ELR (cell line): ENCODE measurements around the gene FOXP1.
"Not testable (repeated sequence)": the region's sequence is repeated elsewhere in the genome, so short reads cannot be mapped to it uniquely, and the experiment has no call there.

Experiments
- DNase-seq: peaks from one replicate; pipeline ENCODE4 v3.0.0-alpha.2; 2015; ENCODE audit warnings: low read depth

Gene FOXP1

DNA sequence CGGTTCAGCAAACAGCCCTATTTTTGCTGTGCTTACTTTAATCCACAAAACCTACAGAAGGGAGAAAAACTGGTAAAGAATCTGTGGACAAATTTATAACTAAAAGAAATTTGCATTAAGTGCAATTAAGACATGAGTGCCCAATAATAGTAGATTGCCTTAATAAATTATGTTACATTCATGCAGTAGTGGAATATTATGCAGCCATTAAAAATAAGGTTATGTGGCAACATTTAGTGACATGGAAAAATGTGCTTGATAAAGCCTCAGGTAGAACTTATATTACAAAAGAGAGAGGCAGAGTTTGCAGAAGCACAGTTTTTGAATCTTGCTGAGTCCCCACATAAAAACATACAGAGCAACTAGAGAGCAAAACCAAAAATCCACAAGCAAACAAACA is 253.0 kb downstream of the FOXP1 start:
- no peak for DNase-seq

DNA sequence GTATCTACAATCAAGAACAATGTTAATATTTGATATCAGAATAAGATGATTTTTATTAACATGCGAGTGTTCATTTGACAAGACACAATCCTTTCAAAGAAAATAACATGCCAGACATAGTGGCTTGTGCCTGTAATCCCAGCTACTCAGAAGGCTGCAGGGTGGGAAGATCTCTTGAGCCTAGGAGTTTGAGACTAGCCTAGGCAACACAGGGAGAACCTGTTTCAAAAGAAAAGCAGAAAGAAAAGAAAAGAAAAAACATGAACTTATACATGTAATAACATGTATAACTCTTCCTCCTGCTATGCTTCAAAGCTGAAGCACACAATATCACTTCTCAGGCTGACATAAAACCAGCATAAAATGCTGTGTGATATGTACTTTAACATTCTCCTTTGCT is 253.7 kb downstream of the FOXP1 start:
- DNase-seq, result no peak

DNA sequence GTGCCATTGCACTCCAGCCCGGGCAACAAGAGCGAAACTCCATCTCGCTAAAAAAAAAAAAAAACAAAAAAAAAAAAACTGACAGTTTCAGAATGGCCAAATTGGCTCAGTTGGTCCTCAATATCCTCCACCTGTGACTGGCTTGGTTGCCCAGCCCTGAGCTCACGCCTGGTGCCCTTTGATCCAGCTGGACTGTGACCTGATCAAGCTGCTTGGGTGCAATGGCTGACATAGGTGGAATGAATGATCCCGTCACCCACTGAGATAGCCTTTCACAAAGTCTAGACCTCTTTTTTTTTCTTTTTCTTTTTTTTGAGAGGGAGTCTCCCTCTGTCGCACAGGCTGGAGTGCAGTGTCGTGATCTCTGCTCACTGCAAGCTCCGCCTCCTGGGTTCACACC is 254.6 kb downstream of the FOXP1 start:
- DNase-seq, result no peak

DNA sequence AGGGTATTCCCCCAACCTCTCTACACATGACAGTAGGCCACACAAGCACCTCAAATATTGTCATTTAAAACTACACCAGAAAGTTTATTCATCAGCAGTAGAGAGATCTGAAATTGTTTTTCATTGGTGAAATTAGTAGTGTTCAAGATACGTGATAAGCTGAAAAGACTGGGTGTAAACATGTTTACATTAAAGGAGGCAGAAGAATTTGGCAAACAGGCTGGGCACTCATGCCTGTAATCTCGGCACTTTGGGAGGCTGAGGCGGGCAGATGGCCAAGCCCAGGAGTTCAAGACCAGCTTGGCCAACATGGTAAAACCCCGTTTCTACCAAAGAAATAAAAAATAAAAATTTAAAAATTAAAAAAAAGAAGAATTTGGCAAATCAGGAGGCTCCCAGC is 255.6 kb downstream of the FOXP1 start:
- no peak for DNase-seq

DNA sequence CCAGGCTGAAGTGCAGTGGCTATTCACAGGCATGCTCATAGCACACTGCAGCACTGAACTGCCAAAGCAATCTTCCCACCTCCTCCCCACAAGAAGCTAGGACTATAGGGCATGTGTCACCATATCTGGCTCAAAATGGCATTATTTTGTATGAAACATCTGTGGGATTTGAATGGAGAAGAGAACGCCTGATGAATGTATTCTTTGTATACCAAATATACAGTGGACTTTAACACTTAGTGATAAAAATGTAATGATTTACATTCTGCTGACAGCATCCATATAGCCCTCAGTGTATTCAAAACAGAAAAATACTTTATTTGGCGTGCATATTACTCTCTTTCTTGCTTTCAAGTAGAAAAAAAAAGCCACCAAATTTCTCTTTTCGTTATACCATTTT is 257.8 kb downstream of the FOXP1 start:
- DNase-seq, result no peak

DNA sequence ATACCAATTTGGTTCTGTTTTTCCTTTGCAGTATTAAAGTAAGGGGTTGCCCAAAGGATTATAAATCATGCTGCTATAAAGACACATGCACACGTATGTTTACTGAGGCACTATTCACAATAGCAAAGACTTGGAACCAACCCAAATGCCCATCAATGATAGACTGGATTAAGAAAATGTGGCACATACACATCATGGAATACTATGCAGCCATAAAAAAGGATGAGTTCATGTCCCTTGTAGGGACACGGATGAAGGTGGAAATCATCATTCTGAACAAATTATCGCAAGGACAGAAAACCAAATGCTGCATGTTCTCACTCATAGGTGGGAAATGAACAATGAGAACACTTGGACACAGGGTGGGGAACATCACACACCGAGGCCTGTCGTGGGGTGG is 259.3 kb downstream of the FOXP1 start:
- not testable (repeated sequence) for DNase-seq

DNA sequence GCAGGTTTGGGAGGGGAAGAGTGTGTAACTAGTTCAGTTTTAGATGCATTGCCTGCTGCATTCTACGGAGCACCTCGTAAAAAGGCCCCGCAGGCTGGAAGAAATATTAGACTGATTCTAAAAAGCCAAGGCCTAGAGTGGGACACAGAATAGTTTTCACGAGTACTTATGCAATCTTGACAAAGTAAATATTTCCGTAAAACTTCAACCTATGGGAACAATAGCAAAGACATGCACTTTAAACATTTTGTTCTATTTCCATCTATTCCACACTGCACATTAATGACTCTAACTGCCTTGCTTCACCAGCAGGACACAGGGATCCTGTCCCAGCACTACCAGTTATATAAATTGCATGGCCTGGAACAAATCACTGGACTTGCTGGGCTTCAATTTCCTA is 260.0 kb downstream of the FOXP1 start:
- no peak for DNase-seq

DNA sequence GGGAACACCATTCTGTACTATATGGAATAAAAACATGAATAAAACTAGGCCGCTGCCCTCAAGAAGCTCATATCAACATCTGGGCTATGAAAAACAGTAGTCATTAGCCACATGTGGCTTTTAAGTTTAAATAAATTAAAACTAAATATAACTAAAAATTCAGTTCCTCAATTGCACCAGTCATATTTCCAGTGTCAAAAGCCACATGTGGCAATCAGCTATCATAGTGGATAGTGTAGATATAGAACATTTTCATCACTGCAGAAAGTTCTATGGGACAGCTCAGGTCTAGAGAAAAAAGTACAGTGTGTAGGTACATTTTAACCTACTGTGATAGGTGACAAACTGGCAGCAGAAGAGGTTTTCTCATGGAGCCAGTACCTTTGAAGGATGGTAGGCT is 261.4 kb downstream of the FOXP1 start:
- DNase-seq, result no peak

DNA sequence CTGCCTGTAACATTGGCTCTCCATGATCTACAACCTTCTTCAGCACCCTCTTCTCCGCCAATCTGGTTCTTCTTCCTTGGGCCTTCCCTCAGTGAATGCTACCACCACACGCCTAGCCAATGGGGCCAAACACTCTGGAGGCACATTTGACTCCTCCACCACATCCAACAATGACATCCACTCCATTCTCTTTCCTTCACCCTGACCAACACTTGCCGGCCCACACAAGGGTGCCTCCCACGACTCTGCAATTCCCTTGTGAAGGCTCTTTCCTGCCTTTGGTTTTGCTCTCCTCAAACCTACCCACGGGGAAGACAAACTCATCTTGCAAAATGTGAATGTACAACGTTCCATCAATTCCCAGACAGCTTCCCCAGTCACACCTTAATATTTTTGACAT is 263.8 kb downstream of the FOXP1 start:
- no peak for DNase-seq

DNA sequence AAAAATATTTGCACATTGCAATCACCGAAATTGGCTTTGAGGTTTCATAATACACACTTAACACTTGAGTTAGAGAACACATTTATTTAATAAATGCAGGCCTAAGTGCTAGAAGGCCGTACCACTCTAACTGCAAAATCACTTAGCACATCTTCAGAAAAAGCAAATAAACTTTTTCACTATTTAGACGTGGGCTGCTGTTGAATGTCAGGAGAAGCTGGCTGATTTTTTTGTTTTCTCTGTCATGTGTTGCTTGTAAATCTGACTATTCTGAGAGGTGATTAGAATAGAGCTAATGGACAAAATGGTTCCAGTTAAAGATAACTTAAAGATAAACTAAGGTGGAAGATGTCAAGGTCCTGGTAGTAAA is 265.1 kb downstream of the FOXP1 start:
- no peak for DNase-seq

DNA sequence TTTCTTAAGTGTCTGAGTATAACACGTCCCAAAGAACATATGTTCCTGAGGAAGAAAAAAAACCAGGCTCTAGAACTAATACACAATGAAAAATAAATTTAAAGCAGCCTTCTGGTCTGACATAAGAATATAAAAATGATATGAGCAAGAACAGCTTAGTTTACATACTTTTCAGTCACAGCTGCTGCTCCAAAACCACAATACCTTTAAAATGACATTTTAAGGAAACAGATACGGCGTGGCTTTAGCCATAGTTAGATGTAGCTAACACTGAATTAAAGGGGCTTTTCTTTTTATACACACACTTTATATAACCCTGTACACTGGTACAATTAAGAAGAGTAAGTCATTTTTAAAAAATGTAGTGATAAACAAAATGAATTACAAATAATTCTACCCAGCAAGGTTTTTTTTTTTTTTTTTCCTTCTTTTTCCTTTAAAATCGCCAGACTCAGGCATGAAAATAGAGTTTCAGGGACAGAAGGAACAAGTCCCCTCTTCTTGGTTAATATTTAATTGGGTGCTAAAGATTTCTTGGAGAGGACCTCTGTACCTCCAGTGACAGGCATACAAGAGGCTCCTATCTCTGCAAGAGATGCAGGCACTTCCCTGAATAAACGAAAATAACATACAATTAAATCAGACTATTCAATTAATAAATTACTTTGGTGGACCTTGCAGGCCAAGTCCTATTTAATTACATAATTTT is 265.6 kb downstream of the FOXP1 start:
- no peak for DNase-seq

DNA sequence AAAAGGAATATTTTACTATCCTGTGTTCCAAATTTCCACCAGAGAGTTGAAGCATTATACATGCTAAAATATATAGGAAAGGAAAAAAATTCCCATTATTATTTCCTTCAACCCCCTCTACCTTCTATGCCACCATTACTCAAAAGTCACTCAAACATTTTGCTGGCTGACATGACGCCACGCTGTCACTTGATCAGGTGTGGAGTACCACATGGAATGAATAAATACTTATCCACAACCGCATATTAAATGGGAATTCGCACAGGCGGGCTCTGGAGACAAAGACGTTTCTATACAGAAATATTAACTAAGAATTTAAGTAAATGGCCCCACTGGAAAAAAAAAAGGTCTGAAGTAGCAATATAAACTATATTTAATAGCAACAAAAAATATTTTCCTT is 266.4 kb downstream of the FOXP1 start:
- no peak for DNase-seq

DNA sequence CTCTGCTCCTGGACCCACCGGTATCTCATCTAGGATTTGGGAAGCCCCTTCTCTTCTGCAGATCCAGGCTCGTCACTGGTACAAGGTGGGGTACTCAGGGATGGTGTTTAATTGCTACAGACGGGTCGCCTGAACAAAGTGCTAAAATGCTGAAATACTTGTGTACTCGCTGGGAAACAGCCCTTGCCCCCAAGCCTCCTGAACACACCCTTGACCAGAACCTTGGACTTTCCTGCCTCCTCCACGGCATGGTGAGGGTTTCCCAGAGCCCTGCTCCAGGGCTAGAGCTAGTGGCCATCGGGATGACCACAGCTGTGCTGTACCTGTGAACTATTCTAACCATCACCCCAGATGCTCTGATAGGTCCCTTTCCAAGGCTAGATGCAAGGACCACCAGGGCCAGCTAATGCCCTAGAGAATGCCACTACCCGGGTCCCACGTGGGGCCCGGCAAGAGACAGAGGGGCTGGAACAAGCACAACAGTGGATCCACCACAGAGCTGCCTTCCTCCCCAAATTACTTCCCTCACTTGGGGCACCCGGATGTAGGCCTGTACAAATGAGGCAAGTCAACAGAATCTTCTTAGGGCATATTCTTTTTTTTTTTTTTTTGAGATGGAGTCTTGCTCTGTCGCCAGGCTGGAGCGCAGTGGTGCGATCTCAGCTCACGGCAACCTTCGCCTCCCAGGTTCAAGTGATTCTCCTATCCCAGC is 267.3 kb downstream of the FOXP1 start:
- DNase-seq, result no peak

DNA sequence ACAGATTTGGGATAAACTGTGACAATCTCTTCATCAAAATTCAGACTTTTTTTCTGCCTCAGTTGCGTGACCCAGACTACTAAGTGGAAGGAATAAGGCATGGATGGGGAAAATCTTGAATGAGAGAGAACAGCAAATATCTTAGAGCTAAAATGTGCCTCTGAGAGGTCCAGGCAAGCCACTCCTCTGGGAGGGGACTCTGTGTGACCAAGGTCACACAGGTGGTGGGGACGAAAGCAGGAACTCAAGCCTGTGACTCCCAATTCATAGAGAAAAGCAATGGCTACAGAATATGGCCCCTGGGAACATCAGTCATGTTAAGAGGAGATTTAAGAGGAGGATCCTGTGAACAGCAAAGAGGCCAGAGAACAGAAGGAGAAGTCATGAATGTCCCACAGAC is 268.1 kb downstream of the FOXP1 start:
- no peak for DNase-seq

DNA sequence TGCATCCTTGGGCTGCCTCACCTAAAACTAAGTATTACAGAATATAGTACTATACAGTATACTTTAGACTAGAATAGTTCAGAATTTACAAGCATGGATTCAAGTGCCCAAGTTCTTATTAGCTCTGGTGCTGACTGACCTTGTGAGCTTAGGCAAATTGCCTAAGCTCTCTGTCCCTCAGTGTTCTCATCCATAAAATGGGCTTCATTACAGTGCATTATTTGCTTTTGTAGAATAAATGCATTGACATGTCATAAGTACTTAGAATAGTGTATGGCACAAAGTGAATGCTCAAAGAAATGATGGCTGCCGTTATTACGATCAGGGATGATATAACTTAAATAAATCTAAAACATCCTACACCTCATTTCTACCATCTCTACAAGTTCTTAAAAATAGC is 269.7 kb downstream of the FOXP1 start:
- DNase-seq, result no peak

DNA sequence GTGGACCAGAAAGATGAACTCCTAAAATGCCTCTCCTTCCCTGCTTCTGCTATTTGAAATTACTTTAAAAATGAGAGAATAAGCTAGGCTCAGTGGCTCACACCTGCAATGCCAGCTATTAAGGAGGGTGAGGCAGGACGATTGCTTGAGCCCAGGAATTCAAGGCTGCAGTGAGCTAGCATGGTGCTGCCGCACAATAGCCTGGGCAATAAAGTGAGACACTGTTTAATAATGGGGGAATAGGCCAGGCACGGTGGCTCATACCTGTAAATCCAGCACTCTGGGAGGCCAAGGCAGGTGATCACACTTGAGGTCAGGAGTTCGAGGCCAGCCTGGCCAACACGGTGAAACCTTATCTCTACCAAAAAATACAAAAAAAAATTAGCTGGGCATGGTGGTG is 271.1 kb downstream of the FOXP1 start:
- DNase-seq, result no peak

DNA sequence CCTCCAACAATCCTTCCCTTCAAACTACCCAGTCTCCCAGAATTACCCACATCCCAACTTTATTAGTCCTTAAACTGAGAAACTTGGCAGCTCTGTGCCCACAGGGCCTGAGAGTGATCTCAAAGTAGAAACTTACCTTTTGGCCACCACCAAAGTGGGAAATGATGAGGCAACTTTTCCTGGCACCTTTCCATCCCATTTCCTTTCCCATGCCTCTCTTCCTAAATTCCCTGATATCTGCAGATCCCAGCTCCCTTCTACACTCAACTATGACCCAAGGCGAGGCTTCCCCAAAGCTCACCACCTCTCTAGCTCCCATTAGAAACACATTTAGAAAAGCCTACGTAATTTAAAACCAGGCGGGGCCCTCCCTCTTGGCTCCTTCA is 271.9 kb downstream of the FOXP1 start:
- DNase-seq, result no peak

DNA sequence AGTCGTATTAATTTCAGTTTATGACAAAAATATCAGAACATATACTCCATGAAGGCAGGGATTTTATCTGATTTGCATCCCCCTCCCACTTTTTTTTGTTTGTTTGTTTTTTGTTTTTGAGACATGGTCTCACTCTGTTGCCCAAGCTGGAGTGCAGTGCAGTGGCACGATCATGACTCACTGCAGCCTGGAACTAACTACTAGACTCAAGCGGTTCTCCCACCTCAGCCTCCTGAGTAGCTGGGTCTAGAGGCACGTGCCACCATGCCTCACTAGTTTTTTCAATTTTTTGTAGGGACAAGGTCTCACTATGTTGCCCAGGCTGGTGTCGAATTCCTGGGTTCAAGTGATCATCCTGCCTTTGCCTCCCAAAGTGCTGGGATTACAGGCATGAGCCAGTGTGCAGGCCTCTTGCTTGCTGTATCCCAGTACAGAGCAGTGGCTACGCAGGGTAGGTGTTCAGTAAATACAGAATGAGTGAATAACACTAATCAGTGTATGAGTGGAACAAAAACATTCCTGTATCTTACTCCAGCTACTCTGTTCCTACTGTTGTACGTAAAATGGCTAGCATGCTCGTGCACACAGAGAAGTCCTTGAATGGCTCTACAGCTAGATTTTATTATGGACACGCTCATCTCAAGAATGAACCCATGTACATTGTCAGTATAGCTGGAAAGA is 272.4 kb downstream of the FOXP1 start:
- DNase-seq, result peak; percentile 23

DNA sequence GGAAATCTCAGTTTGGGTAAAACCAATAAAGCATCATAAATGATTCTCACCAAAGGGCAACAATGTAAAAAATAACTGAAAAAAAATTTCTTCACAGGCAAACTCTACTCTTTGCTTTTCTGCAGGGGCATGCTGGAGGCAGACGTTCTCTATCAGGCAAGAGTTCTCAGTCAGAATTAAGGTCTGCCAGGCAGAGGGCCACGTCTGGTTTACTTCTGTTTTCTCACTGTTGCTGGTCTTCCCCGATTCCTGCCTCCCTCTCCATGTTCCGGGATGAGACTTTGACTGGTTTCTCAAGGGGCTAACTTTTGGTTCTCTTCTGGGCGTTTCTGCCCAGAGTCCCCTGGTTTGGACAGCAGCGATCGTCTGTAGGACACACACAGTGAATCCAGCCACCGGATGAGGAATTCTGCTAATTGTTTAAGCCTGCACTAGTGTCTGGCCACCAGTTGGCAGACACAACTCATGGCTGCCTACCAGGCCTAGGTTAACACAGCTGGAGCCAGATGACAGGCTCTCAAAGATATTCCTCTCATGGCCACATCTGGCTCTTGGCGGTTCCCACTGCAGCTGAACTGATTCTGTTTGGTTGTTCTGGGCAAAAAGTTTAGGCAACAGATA is 273.1 kb downstream of the FOXP1 start:
- peak; percentile 37 for DNase-seq

DNA sequence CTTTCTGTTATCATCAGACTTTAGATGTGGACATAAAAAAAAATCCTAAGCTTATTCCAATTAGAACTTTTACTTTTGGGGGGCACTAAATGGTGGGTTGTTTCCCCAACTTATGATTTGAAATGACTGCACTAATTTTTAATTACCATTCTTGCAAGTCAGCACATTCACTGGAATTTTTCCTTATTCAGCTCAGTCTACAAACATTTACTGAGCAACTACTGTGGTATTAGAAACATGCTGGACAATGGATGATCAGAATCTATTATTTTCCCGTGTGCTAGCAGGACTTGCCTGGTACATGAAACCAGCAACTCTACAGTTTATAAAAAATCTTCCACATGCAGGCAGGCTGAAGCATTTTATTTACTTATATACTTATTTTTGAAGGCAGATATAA is 273.6 kb downstream of the FOXP1 start:
- peak; percentile 26 for DNase-seq

DNA sequence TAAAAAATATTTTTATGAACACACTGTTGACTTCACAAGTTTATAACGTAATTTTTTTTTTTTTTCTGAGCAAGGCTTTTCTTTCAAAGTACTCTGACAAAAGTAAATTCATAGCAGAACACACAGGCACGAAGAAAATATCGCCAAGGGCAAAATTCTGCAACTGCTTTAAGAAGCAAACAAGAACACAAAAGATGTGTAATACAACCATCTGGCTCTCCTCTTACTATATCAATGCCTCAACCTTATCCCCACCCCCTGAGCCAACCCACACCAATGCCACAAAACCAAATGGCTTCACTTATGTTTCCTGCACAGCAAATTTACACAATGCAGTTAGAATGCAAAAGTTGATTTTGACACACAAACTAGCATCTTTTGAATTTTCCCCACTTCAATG is 274.2 kb downstream of the FOXP1 start:
- DNase-seq, result peak; percentile 36

DNA sequence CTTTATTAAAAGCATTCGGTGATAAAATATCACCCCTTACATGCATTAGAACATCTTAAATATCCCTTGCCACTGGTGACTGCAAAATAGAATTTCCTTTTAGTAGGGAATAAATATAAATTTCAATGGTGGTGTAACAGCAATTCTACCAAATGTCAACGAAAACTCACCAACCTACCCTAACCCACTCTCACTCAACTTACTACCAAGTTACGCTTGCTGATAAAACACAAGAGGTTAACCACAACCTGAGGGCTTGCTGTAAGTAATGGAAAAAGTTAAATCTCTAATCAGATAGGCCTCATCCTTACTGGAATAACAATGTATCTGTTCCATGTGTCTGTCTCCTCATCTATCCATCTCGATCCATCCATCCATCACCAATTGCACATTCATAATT is 274.7 kb downstream of the FOXP1 start:
- DNase-seq, result no peak
